Liver (tissue), 9 donors: ENCODE measurements around the gene BMP6. TPM values are rescaled to one million over a fixed set of nuclear protein-coding genes. Genes with fewer than 3 reads are reported as not detected.

Experiments
- DNase-seq: peaks from one replicate; pipeline ENCODE4 v3.0.0-alpha.2; 2017; ENCODE audit warnings: low spot score
- H3K27ac ChIP-seq, 2 donors: one replicate each; pipeline ENCODE4 v1.7.0; 2013; ENCODE audit warnings: inconsistent platforms in 2 of 2, low read length in 2 of 2, control low read depth in 1 of 2, low read depth in 1 of 2, mild to moderate bottlenecking in 1 of 2
- H3K27me3 ChIP-seq, 4 donors: one replicate each; pipeline versions ENCODE4 v1.6.1 to v1.7.0; 2013; ENCODE audit warnings: low read length in 3 of 4, inconsistent platforms in 1 of 4, mild to moderate bottlenecking in 1 of 4, moderate library complexity in 1 of 4; ENCODE audit not compliant: control insufficient read depth in 4 of 4, insufficient read depth in 4 of 4
- H3K36me3 ChIP-seq, 4 donors: one replicate each; pipeline versions ENCODE4 v1.6.1 to v1.7.0; 2013; ENCODE audit warnings: low read length in 3 of 4, mild to moderate bottlenecking in 3 of 4, low read depth in 1 of 4, moderate library complexity in 1 of 4; ENCODE audit not compliant: control insufficient read depth in 4 of 4, insufficient read depth in 3 of 4
- H3K4me1 ChIP-seq, 4 donors: one replicate each; pipeline versions ENCODE4 v1.6.1 to v1.7.0; 2013; ENCODE audit warnings: low read length in 3 of 4, mild to moderate bottlenecking in 3 of 4, moderate library complexity in 1 of 4; ENCODE audit not compliant: control insufficient read depth in 4 of 4, insufficient read depth in 4 of 4
- H3K4me3 ChIP-seq, 3 donors: one replicate each; pipeline versions ENCODE4 v1.6.1 to v1.7.0; 2013; ENCODE audit warnings: low read length in 3 of 3, control low read depth in 1 of 3, low read depth in 1 of 3, mild to moderate bottlenecking in 1 of 3
- H3K9ac ChIP-seq, 2 donors: one replicate each; pipeline ENCODE4 v1.7.0; 2013; ENCODE audit warnings: low read length in 2 of 2, mild to moderate bottlenecking in 2 of 2, moderate library complexity in 2 of 2, control low read depth in 1 of 2, low read depth in 1 of 2
- H3K9me3 ChIP-seq, 4 donors: one replicate each; pipeline versions ENCODE4 v1.6.1 to v1.7.0; 2013; ENCODE audit warnings: low read length in 3 of 4; ENCODE audit not compliant: control insufficient read depth in 4 of 4
- EGR1 ChIP-seq, 2 donors: IDR thresholded peaks; 2 replicates each; pipeline ENCODE4 v1.6.1; 2016 to 2018; ENCODE audit warnings: antibody characterized with exemption in 2 of 2, low read depth in 2 of 2
- FOXA1 ChIP-seq: IDR thresholded peaks from 2 replicates; pipeline ENCODE4 v1.6.1; 2016; ENCODE audit warnings: antibody characterized with exemption
- FOXA2 ChIP-seq: IDR thresholded peaks from 2 replicates; pipeline ENCODE4 v1.6.1; 2016; ENCODE audit warnings: antibody characterized with exemption
- GABPA ChIP-seq, 2 donors: IDR thresholded peaks in 1 of 2; conservative IDR thresholded peaks in 1 of 2; 2 replicates each; pipeline ENCODE4 v1.6.1; 2016; ENCODE audit warnings: antibody characterized with exemption in 2 of 2, mild to moderate bottlenecking in 1 of 2, moderate library complexity in 1 of 2
- HNF4A ChIP-seq, 2 donors: conservative IDR thresholded peaks; 2 replicates each; pipeline ENCODE4 v1.6.1; 2016; ENCODE audit warnings: antibody characterized with exemption in 2 of 2, mild to moderate bottlenecking in 2 of 2
- HNF4G ChIP-seq: IDR thresholded peaks from 2 replicates; pipeline ENCODE4 v1.6.1; 2016; ENCODE audit warnings: antibody characterized with exemption
- JUND ChIP-seq, 2 donors: IDR thresholded peaks; 2 replicates each; pipeline ENCODE4 v1.6.1; 2016; ENCODE audit warnings: antibody characterized with exemption in 2 of 2
- NR2F2 ChIP-seq: IDR thresholded peaks from 2 replicates; pipeline ENCODE4 v1.6.1; 2016; ENCODE audit warnings: antibody characterized with exemption
- RAD21 ChIP-seq, 2 donors: IDR thresholded peaks; 2 replicates each; pipeline ENCODE4 v1.6.1; 2016; ENCODE audit warnings: antibody characterized with exemption in 2 of 2, mild to moderate bottlenecking in 2 of 2
- RXRA ChIP-seq, 2 donors: IDR thresholded peaks; 2 replicates each; pipeline ENCODE4 v1.6.1; 2017 to 2018; ENCODE audit warnings: antibody characterized with exemption in 2 of 2, mild to moderate bottlenecking in 1 of 2
- SP1 ChIP-seq: IDR thresholded peaks from 2 replicates; pipeline ENCODE4 v1.6.1; 2018; ENCODE audit warnings: antibody characterized with exemption, mild to moderate bottlenecking
- TAF1 ChIP-seq: conservative IDR thresholded peaks from 2 replicates; pipeline ENCODE4 v1.6.1; 2016; ENCODE audit warnings: antibody characterized with exemption, mild to moderate bottlenecking
- YY1 ChIP-seq: IDR thresholded peaks from 2 replicates; pipeline ENCODE4 v1.6.1; 2016; ENCODE audit warnings: antibody characterized with exemption, mild to moderate bottlenecking
- WGBS: extraction: QIAGEN DNeasy Blood & Tissue Kit; methylation state at CpG from one replicate; pipeline ENCODE4 v1.1.7; 2013; 5-methylcytosine and 5-hydroxymethylcytosine counted together
- polyA plus RNA-seq, 2 donors: library from polyadenylated mRNA; stranded (reverse) in 1 of 2; unstranded in 1 of 2; fragments of 200-250 nt in 1 of 2; fragments of >200 nt in 1 of 2; fragmentation: Nextera tagmentation in 1 of 2; extraction: Ambion mirVana in 1 of 2; gene quantifications; one replicate each; pipeline versions ENCODE4 v1.2.1 to v1.2.3, GENCODE V29; 2013 to 2015
- total RNA-seq, 2 donors: library from RNA; depleted of rRNA; stranded (reverse); fragments of >200 nt; gene quantifications; one replicate each; pipeline ENCODE4 v1.2.3, GENCODE V29; 2014
- TF ChIP-seq, protein P1 (sequence below): fragments of 150-350 bp; IDR thresholded peaks from 2 replicates; pipeline ENCODE4 v1.5.1; 2017; ENCODE audit warnings: improper control_type of control experiment, low read depth, low read length; ENCODE audit not compliant: missing input control
- TF ChIP-seq, protein P2 (sequence below): IDR thresholded peaks from 2 replicates; pipeline ENCODE4 v1.6.1; 2016; ENCODE audit warnings: antibody characterized with exemption
- TF ChIP-seq, protein P3 (sequence below): IDR thresholded peaks from 2 replicates; pipeline ENCODE4 v1.6.1; 2016; ENCODE audit warnings: antibody characterized with exemption
- TF ChIP-seq, protein P4 (sequence below): IDR thresholded peaks from 2 replicates; pipeline ENCODE4 v1.6.1; 2016; ENCODE audit warnings: antibody characterized with exemption
- TF ChIP-seq, protein P5 (sequence below): IDR thresholded peaks from 2 replicates; pipeline ENCODE4 v1.6.1; 2016; ENCODE audit warnings: antibody characterized with exemption, mild to moderate bottlenecking
- donor health status: healthy.
- donor health status: healthy.
- donor health status: healthy.
- donor health status: healthy.
- donor health status: healthy.

BMP6 gene
- total and polyA plus RNA-seq, 4 donors: 0.57 to 5.9 (median 2.3) TPM

DNA sequence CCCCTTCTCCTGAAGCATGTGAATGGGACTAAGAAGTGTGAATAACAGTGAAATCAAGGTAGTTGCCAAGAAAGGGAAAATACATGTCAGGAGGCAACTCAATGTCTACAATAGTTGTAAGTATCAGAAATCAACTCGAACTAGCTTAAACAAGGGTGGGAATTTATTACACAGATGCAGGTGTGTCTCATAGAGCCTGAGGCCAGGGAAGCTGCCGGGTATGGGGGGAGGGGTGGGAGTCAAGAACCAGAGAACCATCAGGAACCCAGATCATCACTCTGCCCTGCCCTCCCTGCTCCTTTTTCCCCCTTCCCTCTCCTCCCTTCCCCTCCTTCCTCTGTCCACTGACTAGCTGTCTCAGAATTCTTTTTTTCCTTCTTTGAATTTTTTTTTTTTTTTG, 34.9 kb upstream of the BMP6 start:
- Histone ChIP-seq H3K36me3 (no peaks in the 10 kb centered on the region), H3K4me3 (no peak overlapping the region), H3K27me3 (peaks cover 0 to 3% (median 0%) of the 10 kb centered on the region in 4 donors), H3K4me1 (no peaks in the 10 kb centered on the region), H3K9me3 (no peaks in the 10 kb centered on the region), H3K27ac (no peak overlapping the region), H3K9ac (no peak overlapping the region)
- no peak for DNase-seq
- 85% methylated on average over 2 of the region's 2 CpGs for WGBS
- TF ChIP-seq, protein P1, sequence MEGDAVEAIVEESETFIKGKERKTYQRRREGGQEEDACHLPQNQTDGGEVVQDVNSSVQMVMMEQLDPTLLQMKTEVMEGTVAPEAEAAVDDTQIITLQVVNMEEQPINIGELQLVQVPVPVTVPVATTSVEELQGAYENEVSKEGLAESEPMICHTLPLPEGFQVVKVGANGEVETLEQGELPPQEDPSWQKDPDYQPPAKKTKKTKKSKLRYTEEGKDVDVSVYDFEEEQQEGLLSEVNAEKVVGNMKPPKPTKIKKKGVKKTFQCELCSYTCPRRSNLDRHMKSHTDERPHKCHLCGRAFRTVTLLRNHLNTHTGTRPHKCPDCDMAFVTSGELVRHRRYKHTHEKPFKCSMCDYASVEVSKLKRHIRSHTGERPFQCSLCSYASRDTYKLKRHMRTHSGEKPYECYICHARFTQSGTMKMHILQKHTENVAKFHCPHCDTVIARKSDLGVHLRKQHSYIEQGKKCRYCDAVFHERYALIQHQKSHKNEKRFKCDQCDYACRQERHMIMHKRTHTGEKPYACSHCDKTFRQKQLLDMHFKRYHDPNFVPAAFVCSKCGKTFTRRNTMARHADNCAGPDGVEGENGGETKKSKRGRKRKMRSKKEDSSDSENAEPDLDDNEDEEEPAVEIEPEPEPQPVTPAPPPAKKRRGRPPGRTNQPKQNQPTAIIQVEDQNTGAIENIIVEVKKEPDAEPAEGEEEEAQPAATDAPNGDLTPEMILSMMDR: no peak
- TF ChIP-seq YY1 (no peak), NR2F2 (no peak), FOXA2 (no peak), RXRA (IDR thresholded peaks at IDR 0.05) (no peak), EGR1 (IDR thresholded peaks at IDR 0.05; ENCODE audit: low read depth in 2 of 2) (no peak), HNF4G (no peak), SP1 (no peak), JUND (IDR thresholded peaks at IDR 0.05) (no peak), FOXA1 (no peak), RAD21 (IDR thresholded peaks at IDR 0.05) (no peak), HNF4A (conservative IDR thresholded peaks at IDR 0.05) (no peak)
- TF ChIP-seq, protein P2, sequence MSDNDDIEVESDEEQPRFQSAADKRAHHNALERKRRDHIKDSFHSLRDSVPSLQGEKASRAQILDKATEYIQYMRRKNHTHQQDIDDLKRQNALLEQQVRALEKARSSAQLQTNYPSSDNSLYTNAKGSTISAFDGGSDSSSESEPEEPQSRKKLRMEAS: no peak
- TF ChIP-seq, protein P3, sequence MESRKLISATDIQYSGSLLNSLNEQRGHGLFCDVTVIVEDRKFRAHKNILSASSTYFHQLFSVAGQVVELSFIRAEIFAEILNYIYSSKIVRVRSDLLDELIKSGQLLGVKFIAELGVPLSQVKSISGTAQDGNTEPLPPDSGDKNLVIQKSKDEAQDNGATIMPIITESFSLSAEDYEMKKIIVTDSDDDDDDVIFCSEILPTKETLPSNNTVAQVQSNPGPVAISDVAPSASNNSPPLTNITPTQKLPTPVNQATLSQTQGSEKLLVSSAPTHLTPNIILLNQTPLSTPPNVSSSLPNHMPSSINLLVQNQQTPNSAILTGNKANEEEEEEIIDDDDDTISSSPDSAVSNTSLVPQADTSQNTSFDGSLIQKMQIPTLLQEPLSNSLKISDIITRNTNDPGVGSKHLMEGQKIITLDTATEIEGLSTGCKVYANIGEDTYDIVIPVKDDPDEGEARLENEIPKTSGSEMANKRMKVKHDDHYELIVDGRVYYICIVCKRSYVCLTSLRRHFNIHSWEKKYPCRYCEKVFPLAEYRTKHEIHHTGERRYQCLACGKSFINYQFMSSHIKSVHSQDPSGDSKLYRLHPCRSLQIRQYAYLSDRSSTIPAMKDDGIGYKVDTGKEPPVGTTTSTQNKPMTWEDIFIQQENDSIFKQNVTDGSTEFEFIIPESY: no peak
- TF ChIP-seq, protein P4, sequence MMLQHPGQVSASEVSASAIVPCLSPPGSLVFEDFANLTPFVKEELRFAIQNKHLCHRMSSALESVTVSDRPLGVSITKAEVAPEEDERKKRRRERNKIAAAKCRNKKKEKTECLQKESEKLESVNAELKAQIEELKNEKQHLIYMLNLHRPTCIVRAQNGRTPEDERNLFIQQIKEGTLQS: no peak

DNA sequence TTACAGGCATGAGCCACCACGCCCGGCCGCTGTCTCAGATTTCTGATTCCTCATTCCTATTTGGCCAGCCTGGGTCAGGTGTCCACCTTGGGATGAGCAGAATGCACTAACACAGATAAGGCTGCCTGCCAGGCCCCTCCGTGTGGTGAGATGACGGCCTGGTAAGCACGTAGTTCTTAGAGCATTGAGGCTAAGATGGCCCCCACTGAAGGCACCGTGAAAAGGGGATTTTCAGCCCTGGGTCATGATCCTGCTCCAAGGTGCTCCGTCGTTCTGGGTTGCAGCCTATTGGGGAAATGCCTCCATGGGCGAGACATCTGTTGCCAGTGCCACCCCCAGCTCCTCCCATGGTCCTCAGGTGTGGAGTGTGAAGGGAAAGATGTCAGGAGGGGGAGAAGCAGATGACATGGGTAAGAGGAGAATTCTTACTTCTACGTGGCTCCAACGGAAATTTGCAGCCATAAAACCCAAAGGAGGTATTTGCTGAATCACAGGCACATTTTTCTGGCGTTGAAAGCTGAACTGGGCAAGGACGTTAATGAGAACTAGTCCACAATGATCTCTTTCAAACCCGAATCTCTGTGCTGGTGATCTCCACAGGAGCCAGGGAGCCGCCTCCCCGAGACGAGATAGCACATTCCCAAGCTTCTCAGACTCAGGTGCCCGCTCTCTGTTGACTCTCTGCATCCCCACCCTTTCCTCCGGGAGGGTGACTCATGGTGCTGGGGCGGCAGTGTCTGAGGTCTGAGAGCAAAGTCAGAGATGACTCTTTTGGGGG, 34.0 kb upstream of the BMP6 start:
- H3K27me3 ChIP-seq: peaks cover 0 to 3% (median 0%) of the 10 kb centered on the region in 4 donors
- no peak overlapping the region for H3K4me3 ChIP-seq
- no peak overlapping the region for H3K9ac ChIP-seq
- DNase-seq: no peak
- H3K27ac ChIP-seq: no peak overlapping the region
- no peaks in the 10 kb centered on the region for H3K9me3 ChIP-seq
- 57% methylated on average over 21 of the region's 21 CpGs for WGBS
- no peaks in the 10 kb centered on the region for H3K4me1 ChIP-seq
- no peaks in the 10 kb centered on the region for H3K36me3 ChIP-seq
- TF ChIP-seq FOXA1: no peak

DNA sequence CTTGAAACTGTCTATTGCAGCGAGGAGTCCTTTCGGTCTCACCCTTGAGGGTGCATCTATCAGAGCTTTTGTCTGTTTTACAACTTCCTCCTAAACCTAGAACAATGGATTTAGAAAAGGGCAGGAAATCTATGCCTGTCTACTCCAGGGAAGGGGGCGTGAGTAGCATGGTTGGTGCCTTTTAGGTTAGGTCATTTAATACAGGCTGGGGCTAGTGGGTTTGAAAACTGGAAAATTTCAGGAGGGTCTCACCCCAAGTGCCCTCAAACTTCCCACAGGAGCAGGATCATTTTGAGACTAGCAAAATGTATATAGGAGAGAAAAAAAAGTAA, 33.5 kb upstream of the BMP6 start:
- Histone ChIP-seq H3K36me3 (no peaks in the 10 kb centered on the region), H3K27me3 (peaks cover 0 to 3% (median 0%) of the 10 kb centered on the region in 4 donors), H3K27ac (no peak overlapping the region), H3K4me3 (no peak overlapping the region), H3K9ac (no peak overlapping the region), H3K4me1 (no peaks in the 10 kb centered on the region), H3K9me3 (no peaks in the 10 kb centered on the region)
- DNase-seq: no peak
- 61% methylated on average over 3 of the region's 3 CpGs for WGBS
- TF ChIP-seq GABPA (IDR thresholded peaks at IDR 0.05 in 1 of 2, conservative IDR thresholded peaks at IDR 0.05 in 1 of 2): no peak
- TF ChIP-seq TAF1: no peak
- TF ChIP-seq RAD21 (IDR thresholded peaks at IDR 0.05): no peak
- TF ChIP-seq FOXA1: no peak
- TF ChIP-seq, protein P1: no peak
- TF ChIP-seq EGR1 (IDR thresholded peaks at IDR 0.05; ENCODE audit: low read depth in 2 of 2): no peak
- no peak for TF ChIP-seq NR2F2
- no peak for TF ChIP-seq FOXA2
- no peak for TF ChIP-seq SP1
- TF ChIP-seq, protein P5, sequence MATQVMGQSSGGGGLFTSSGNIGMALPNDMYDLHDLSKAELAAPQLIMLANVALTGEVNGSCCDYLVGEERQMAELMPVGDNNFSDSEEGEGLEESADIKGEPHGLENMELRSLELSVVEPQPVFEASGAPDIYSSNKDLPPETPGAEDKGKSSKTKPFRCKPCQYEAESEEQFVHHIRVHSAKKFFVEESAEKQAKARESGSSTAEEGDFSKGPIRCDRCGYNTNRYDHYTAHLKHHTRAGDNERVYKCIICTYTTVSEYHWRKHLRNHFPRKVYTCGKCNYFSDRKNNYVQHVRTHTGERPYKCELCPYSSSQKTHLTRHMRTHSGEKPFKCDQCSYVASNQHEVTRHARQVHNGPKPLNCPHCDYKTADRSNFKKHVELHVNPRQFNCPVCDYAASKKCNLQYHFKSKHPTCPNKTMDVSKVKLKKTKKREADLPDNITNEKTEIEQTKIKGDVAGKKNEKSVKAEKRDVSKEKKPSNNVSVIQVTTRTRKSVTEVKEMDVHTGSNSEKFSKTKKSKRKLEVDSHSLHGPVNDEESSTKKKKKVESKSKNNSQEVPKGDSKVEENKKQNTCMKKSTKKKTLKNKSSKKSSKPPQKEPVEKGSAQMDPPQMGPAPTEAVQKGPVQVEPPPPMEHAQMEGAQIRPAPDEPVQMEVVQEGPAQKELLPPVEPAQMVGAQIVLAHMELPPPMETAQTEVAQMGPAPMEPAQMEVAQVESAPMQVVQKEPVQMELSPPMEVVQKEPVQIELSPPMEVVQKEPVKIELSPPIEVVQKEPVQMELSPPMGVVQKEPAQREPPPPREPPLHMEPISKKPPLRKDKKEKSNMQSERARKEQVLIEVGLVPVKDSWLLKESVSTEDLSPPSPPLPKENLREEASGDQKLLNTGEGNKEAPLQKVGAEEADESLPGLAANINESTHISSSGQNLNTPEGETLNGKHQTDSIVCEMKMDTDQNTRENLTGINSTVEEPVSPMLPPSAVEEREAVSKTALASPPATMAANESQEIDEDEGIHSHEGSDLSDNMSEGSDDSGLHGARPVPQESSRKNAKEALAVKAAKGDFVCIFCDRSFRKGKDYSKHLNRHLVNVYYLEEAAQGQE: no peak
- TF ChIP-seq YY1: no peak
